ENCODE results near the gene REPS2. TPM values are rescaled to one million over a fixed set of nuclear protein-coding genes. Genes with fewer than 3 reads are reported as not detected.

Gene REPS2
- total RNA-seq, 2 experiments from 2014 or later, result not detected

GRCh38 chrX:17187136-17187756 is 240.8 kb downstream of the REPS2 start:
- DNase-seq, result no peak
- ChIA-PET CTCF (no interaction called here), POLR2A (no interaction called here)

GRCh38 chrX:17192106-17192505 is 245.6 kb downstream of the REPS2 start:
- Mint-ChIP-seq H3K36me3 (ENCODE audit: low read depth) (no peaks in the 10 kb centered on the region), H3K4me3 (no peak overlapping the region), H3K27ac (no peak overlapping the region), H3K27me3 (peaks cover 2% of the 10 kb centered on the region), H3K9me3 (no peaks in the 10 kb centered on the region), H3K4me1 (no peaks in the 10 kb centered on the region)
- no peak for DNase-seq
- CTCF ChIA-PET, result no interaction called here
- POLR2A ChIA-PET, result no interaction called here

More at GRCh38 chrX:17187136-17187756, 240.8 kb downstream of the REPS2 start:
- Mint-ChIP-seq H3K27me3 (peaks cover 3% of the 10 kb centered on the region), H3K9me3 (no peaks in the 10 kb centered on the region), H3K36me3 (ENCODE audit: low read depth) (no peaks in the 10 kb centered on the region), H3K4me1 (no peaks in the 10 kb centered on the region), H3K4me3 (no peak overlapping the region), H3K27ac (no peak overlapping the region)

Other genes with a start within 250 kb of the REPS2 start
- 1 to 10 TPM; 4.0 to 4.1 TPM for gene CTPS2, start 234.0 kb upstream of the REPS2 start, total RNA-seq
- gene SYAP1, start 227.0 kb upstream of the REPS2 start, total RNA-seq, result 10 to 100 TPM; 14.1 to 15.7 TPM
- gene TXLNG, start 160.2 kb upstream of the REPS2 start, total RNA-seq, result 10 to 100 TPM; 10.4 to 12.2 TPM
- gene RBBP7, start 76.3 kb upstream of the REPS2 start, total RNA-seq, result 100 to 1,000 TPM; 149 to 191 TPM